ENCODE measurements around the gene LSMEM2.
A peak's percentile ranks its signal among the peaks of the same experiment; 100 is the strongest.
"Not testable (repeated sequence)": the region's sequence is repeated elsewhere in the genome, so short reads cannot be mapped to it uniquely, and the experiment has no call there.

The LSMEM2 gene

DNA sequence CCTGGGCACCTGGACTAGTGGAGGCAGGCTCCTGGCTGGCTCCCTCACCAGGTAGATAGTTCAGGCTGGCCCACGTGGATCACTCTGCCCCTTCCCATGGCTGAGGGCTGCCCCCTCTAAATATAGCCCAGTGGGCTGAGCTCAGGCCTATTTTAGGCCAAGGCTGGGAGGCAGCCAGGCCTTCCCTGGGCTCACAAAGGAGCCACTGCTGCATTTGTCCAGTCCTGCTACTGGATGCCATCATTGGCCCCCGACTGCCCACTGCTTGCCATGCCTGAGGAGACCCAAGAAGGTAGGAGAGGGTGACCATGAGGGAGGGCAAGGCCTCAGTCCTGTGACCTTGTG, at the start of gene LSMEM2:
LSMEM2 (plus strand) TSS at position 208 of the 345 bp plus-strand sequence; CDS start at position 235, 27 bp downstream.
- DNase-seq (ENCODE audit: low spot score) = no peak

DNA sequence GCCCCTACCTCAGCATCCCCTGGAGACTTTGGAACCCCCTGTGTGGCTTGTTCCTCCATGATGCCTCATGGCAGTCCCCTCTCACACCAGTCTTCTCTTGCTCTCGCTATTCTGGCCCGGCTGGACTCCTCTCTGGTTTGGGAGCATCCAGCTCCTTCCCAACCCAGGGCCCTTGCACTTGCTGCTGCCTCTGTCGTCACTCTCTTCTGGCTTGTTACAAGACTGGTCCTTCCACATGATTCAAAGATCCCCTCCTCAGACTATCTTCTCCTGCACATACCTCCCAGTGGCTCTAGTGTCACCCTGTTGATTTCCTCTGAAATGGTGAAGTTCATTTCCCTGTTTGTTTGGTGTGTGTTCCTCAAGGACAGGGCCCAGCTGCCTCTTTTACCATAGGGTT, 49.4 kb upstream of the LSMEM2 start:
- DNase-seq (ENCODE audit: low spot score) = no peak

DNA sequence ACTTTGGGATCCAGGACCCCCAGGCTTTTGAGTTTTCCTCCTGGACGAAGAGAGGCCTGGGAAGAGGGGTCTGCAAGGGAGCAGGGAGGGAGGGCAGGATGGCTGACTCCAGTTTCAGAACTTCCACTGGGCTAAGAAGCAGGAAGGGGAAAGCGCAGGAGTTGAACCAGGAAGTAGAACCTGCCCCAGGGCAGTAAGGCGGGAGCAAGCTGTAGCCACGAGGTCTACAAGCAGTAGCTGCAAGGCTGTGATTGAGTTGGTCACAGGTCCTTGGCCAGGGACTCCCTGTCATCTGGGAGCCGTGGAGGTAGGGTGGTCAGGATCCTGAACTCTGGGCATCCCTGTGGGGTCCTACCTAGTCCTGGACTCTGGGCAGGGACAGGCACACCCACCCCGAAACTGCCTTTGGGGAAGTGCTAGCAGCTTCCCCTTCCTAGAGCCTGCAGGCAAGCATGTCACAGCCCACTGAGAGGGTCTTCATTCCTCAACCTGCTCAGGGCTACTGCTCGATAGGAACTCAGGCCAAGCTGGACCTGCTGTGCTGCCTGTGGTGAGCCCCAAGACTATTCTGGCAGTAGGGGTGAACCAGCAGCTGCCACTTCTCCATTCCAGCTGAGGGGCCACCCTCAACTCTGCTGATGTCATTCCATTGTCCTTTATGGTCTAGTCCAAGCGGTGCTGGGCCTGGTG, 48.6 kb upstream of the LSMEM2 start:
- no peak for DNase-seq (ENCODE audit: low spot score)

DNA sequence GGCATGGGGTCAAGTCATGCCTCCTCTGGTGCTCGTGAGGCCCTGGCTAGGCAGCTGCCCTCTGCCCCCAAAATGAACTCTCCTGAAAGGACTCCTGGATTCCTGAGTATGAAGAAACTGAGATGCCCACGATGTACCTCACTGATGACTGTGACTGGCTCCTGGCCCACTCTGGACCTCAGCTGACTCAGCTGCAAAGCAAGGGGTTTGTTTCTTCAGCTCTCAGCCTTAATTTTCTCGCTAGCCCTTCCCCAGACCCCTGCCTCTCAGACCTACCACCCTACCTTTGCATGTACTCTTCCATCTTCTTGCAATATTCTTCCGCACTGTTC, 48.1 kb upstream of the LSMEM2 start:
- DNase-seq (ENCODE audit: low spot score) = no peak

DNA sequence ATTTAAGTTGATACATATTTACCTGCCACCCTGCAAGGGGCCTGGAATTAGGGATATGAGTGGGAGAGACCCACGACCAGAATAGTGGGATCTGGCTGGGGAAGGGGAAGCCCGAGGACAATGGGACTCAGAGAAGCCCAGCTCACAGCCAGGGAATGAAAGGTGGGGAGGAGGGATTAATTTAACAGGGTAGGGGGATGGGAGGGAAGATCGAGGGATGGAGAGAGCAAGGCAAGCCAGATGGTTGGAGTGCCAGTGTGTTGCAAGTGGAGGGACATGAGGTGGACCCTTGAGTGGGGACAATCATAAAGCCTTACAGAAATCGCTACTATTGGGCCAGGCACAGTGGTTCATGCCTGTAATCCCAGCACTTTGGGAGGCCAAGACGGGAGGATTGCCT, 47.3 kb upstream of the LSMEM2 start:
- no peak for DNase-seq (ENCODE audit: low spot score)

DNA sequence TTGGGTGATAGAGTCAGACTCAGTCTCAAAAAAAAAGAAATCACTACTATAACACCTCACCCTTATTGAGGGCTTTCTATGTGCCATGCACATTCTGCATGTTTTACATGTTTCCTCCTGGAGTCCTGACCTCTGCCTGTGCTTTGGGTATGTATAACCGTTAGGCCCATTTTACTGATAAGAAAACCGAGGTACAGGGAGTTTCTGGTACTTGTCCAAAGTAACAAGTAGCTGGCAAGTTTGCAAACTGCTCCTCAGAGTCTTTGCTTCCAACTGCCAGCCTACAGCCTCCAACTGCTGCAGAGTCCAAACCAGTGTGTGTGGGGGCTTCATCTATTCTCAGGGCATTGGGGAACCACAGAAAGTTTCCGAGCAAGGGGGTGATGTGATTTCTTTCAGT, 46.6 kb upstream of the LSMEM2 start:
- DNase-seq (ENCODE audit: low spot score) = no peak

DNA sequence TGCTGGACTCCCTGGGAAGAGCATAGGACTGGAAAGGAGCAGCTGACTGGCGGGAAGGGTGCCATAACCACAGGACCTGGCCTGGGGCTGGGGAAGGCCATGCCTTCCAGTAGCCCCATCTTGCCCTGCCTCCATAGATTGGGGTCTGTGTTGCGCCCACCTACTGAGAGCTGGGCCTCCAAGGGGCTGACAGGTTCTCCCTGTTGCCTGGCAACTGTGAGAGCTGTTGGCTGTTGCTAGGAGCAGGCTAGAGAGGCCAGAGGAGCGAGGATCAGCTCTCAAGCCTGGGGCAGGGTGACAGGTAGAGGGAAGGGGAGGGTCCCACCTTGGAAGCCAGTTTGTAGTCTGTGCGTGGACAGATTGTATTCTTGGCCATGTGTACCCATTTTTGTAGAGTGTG, 45.7 kb upstream of the LSMEM2 start:
- no peak for DNase-seq (ENCODE audit: low spot score)

DNA sequence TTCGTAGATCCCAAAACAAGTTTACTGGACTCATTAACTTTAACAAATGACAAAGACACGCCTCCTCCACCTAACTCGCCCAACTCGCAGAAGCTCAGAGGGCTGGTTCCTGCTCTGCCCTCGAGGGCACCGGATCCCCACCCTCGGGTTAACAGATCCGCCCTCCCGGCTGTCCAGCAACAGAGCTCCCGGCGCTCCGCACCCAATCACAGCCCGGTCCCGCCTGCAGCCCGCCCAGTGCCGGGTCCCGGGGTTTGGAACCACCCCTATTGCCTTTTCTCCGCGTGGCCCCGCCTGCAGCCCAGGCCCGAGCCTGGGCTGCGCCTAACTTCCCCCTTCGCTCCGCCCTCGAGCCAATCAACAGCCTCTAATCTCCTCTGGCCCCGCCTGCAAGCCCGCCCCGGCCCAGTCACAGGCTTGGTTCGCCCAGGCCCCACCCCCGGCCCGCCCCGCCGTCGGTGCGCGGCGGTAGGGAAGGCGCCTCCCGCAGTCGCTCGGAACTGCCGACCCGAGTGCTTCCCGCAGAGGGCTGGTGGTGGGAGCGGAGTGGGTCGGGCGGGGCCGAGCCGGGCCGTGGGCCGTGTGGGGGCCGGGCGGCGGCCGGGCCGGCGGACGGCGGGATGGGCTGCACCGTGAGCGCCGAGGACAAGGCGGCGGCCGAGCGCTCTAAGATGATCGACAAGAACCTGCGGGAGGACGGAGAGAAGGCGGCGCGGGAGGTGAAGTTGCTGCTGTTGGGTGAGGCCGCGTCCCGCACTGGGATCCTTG, 43.0 kb upstream of the LSMEM2 start, which contains the start of gene GNAI2:
GNAI2 (plus strand) TSS at position 489 of the 768 bp plus-strand sequence; CDS start at position 621, 132 bp downstream.
- DNase-seq (ENCODE audit: low spot score) = peak; percentile 99

DNA sequence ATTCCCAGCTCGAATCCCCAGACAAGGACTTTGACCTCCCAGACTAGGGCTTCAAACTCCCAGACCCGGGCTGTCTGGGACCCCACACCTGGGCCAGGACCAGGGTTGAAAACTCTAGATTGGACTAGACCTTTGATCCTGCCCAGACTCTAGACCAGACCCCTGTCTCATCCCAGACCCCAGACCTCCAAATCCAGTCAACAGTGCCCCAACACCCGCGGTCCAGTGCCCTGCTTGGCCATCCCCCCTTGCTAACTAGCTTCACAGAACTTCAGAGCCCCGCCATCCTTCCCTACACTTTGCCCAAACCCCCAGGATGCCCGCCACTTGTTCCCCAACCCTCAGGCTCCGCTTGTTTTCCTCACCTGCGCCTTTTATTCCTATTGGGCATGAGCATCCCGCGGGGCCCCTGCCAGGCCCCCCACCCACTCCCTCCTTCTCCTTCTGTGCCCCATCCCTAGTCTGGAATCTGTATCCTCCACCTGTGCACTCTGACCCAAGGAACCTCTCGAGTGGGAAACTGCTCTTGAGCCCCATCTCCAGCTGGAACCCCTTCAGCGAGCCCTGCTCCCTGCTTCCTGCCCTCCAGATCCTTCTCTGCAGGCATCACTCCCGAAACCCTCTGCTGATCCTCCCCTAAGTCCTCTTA, 42.3 kb upstream of the LSMEM2 start:
- DNase-seq (ENCODE audit: low spot score) = no peak

DNA sequence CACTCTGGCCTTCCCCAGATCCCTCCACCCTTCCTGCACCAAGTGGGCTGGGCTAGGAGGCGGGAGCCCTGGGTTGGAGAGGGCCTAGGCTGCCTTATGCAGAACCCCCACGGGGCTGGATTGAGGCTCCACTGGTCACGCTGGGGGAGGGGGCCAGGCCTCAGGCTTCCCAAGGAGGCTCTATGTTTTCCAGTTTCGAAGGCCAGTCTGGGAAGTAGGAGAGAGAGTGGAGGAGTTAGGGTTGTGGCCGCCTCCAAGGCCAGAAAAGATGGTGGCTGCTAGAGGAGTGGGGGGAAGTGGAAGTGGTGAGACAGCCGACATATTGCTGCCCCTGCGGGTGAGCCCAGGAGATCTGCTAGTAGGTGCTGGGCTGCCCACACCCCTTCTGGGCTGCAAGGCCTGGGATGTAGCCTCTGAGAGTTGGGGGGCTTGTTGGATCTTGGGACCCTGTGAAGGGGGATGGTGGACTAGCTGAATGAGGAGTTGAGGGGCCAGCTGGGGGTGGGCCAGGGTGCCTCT, 41.7 kb upstream of the LSMEM2 start:
- DNase-seq (ENCODE audit: low spot score) = no peak

DNA sequence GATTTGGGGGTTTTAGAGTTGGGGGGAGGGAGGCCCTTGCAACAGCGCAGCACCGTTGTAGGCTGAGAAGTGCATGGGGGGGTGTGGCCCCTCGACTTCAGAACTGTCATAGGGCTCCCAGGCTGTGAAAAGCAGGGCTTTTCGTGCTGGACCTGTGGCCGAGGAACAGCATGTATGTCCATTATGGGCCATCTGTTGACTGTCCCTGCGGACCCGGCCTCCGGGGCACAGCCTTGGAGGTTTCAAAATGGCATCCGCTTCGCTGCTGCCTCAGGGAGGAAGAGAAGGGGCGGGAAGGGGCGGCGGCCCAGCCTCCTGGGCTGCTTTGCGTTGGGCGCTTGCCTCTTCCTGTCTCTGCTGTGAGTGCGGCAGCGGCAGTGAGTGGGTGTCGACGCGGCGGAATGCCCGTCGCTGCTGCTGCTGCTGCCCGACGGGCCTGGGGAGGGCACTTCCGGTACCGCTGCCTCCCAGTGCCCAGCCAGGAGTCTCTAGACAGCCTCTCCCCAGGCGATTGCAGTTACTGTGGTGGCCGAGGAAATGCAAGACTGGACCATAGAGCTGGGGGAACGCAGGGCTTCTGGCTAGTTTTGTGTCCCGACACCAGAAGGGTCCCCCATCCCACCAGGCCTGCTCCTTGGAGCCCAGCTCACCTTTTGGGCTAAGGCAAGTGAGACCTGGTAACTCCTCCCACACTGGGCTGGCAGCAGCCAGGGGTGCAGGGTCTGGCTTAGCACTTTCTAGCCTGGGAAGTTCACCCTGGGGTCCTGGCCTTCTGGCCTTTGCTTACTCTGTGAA, 40.9 kb upstream of the LSMEM2 start:
- DNase-seq (ENCODE audit: low spot score) = peak; percentile 94

DNA sequence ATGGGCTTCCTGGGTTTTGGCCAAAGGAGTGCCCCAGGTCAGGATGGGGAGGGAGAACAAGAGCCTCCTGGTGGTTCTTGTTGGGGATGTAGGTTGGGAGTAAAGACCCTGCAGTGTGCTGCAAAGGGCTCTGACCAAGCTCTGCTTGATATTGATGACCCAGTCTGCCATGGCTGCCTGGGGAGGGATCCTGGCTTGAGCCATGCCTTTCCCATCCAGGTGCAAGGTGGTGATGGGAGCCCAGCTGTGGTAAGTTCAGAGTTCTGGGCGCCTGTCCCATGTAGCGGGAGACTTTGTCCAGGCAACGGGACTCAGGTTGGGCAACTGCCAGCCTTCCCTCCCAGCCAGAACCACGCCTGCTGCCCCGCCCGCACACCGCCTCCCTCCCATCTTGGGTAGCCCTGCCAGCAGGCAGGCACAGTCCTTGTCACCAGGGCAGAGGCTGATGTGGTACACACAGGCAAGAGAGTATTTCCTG, 40.3 kb upstream of the LSMEM2 start:
- no peak for DNase-seq (ENCODE audit: low spot score)

DNA sequence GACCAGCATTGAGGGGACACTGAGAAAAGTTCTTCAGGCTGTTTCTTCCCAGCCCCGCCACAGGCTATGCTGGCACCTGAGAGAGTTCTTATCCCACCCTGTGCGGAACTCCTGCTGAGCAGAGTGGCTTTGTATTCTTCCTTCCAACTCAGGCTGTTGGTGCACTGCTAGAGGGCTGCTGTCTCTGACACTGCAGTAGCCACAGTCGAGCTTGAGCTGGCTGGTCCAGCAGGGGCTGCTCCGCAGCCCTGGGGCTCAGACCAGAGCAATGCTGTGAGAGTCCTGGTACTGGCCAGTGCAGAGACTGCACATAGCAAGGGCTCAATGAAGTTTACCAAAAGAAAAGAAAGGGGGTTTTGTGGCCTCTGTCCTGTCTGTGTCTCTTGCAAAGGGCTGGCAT, 39.2 kb upstream of the LSMEM2 start:
- DNase-seq (ENCODE audit: low spot score) = no peak

DNA sequence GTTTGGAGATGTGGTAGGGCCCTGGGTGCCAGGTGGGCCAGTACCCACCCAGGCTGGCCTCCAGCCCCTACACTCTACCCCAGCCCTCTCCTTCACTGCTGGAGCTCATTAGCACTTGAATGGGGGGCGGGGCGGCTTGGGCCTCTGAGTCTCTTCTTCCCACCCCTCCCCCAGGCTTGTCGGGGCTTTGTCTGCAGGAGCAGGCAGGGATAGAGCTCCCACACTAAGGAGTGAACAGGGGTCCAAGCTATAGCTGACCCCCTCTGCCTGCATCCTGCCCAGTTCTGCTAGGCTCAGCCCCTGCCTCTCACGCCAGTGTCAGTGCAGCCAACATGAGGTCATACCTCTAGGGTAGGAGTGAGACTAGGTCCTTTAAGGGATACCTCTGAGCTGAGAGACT, 37.7 kb upstream of the LSMEM2 start:
- DNase-seq (ENCODE audit: low spot score) = no peak

DNA sequence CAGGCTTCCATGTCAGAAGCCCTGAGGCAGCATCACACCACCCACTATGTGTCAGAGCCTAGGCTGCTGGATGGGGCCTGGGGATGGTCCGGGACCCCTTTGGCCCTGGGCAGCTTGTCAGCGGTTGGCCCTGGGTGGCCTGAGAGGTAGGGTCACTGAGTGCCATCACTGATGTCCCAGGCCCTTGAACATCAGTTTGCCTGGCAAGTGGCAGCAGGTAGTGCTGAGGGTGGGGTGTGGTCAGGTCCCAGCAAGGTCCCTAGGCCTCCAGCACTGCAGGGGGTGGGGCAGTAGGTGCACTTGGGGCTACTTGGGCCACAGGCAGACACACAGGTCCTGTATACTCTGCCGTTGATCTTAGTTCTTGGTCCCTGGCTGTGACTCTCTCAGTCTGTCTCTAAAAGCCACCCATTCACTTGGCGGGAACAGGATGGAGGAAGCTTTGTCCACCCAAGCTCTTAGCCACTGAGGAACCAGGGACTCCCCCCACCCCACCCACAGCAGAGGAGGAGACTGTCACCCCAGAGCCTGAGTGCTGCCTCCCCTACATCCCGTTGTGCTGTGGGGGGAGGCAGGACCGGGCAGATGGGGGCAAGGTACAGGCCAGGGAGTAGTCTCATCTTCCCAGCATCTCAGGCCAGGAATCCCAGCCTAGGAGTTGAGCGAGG, 37.0 kb upstream of the LSMEM2 start:
- DNase-seq (ENCODE audit: low spot score) = no peak

DNA sequence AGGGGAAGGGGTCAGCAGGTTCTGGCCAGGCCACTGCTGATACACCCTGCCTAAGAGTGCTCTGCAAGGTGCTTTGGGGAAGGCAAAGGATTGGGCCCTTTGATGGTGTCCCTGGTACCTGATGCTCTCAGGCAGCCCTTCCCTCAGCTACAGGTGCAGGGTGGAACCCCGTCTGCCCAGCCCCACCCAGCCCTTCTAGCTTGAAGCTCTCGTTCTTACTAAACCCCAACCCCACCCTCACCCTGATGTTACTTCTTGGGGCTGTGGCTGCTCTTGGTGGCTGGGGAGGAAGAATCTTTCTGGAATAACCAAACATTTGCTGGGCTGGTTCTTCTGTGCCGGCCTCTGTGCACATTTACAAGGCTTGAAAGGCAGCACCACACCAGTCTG, 36.5 kb upstream of the LSMEM2 start:
- no peak for DNase-seq (ENCODE audit: low spot score)

DNA sequence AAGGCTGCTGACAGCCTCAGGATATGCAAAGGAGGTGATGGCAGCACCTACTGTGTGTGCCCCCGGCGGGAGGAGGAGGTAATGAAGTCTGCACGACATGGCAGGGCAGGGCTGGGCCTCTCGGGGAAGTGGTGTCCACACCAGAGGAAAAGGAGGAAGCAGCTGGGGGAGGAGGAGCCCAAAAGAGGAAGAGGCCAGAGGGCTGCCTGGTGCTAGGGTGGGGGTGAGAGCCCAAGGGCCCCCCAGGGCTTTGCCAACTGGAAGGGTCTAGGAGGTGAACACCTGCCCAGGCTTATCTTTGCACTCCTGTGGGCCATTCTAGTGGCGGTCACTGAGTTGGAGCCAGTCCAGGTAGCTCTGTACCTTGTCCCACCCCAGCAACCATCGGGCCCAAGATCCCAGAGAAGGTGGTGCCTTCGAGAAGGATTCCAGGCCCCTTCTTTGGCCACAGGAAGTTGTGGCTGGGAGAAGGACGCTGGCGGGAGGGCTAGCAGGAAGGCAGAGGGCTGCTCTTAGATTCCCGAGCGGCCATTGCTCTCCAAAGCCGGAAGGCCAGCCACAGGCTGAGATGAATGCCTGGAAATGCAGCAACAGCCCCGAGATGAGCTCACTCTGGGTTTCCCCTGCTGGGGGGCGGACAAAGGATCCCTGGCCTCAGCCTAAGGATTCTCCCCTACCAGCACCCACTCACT, 35.9 kb upstream of the LSMEM2 start:
- DNase-seq (ENCODE audit: low spot score) = no peak

DNA sequence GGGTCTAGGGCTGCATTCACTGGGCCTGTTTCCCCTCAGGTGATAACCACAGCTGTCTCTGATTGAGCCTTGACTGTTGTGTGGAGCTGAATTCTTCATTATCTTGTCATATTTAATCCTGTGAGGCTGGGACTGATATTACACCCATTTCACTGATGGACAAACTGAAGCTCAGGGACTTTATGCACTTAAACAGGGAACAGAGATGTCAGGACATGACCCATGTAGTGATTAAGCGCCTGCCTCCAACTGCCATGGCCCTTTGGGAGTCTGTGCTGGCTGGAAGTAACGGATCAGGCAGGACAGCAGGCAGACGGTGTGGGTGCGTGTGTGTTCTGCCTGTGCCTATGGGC, 35.4 kb upstream of the LSMEM2 start:
- DNase-seq (ENCODE audit: low spot score) = no peak

DNA sequence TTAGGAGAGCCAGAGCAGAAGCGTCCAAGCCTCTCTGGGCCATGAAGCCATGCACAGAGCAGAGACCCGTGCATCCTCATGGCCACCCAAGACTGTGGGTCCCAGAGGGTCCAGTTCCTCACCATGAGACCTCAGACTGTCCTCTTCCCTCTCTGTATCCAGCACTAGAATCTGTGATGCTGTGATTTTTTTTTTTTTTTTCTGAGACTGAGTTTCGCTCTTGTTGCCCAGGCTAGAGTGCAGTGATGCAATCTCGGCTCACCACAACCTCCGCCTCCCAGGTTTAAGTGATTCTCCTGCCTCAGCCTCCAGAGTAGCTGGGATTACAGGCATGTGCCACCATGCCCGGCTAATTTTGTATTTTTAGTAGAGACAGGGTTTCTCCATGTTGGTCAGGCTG, 34.1 kb upstream of the LSMEM2 start:
- DNase-seq (ENCODE audit: low spot score) = not testable (repeated sequence)

DNA sequence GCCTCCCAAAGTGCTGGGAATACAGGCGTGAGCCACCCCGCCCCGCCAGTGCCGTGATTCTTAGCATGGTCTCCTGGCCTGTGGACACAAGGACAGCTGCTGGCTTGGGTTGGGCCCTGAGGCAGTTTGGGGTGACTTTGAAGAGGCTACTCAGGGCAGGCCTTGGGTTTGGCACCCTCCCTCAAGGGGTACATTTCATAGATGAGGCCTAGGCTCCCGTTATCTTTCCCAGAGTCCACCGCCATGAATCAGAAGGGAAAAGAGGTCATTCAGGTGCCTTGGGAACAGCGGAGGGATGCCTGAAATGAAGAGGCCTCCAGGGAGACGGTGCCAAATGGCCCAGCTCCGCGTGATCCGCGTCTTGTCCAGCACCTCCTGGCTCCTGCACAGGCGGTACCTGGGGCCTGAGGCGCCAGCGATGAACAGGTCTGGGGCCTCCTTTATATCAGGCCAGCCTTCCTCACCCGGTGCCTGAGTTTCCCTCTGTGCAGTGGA, 33.6 kb upstream of the LSMEM2 start:
- DNase-seq (ENCODE audit: low spot score) = no peak
